ENCODE results near the gene CLNS1A.
"Not testable (repeated sequence)": the region's sequence is repeated elsewhere in the genome, so short reads cannot be mapped to it uniquely, and the experiment has no call there.

The CLNS1A gene

DNA sequence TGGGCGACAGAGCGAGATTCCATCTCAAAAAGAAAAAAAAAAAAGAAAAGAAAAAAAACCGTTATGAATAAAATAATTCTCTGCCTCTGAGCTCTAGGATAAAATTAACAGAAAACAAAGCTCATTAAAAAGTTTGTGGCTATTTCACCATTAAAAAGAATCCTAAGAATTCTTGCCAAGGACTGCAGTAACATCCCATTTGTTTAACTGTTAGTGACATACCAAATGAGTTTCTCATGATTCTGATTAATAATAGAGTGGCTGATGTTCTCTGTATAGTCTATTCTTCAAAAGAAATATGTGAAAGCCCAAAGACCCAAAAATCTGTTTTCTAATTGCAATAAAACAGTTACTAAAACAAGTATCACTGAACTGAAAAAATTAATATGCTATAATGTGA is 19.7 kb downstream of the CLNS1A start:
- no peak for DNase-seq

DNA sequence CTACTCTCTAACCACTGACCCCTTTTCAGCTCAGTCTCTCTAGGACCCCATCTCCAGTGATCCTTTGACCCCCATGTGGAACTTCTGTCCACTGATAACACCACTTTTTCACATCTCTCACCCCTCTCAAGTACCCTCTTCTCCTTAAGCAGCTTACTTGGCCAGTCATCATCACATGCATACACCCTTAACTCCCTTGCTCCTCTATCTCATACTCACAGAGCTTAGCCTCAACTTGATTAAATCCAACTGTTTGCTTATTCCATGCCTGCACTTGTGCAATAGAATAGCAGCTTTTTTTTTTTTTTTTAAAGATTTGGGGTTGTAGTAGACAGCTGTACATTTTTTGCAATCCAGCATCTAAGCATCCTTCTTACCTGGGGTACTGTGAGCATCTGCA is 25.7 kb downstream of the CLNS1A start:
- DNase-seq, result no peak

DNA sequence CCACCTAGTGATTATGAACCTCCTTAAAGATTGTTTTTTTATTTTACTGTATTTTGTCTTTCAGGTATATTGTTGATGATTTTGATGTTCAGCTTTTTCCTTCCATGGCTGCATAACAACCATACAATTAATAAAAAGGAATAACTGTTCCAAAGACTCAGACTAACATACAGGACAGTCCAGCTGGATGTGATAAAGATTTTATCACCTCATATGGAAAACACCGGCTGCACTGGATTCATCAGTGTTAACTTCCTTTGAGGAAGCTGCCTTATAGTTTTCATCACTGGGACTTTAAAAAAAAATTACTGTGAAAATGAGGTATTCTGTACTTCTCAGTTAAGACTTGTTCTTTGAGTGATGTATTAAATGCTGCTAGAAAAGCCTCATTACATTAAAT is 28.4 kb downstream of the CLNS1A start:
- DNase-seq, result no peak

DNA sequence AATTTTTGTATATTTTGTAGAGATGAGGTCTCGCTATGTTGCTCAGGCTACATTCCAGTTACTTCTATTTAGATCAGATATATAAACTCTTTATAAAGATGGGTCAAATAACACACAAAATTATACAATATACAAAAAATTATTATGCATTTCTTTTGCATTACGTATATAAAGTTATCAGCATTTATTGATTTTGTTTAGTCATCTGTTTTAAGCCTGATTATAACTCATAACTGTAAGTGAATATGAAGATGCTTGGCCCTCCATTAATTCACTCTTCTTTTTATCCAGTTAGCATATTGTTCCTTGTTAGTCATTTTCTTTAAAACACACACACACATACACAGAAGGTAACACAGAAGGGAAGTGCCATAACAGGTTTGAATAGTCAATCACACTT is 33.3 kb downstream of the CLNS1A start:
- DNase-seq, result no peak

DNA sequence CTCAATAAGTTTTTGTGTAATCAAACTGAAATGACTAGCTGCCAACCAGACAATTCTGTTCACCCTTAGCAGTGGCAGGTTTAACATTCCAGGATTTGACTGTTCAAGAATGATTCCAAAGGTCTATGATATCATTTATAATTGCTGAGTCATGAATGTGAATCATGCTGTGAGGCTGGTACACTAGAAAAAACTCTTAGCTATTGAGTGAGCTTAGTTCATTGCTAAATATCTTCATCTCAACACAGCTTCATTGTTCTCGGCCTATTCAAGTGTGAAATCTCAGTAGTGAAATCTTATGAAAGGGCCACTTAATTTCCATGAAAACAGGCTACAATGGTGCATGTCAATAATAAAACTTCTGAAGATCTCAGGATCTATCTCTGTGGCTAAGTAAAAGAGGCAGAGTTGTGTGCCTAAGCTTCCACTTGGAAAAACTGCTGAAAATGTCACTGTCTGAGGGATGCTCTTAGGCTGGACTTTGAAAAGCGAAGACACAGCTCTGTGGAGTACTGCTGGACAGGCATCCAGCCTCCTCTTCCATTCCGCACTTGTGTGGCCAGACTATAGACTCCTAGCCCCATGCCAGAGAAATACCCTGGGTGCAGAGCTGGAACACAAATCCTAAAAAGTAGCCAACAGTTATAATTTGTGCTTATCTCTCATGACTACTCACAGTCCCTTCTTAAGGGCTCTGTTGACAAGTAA is 35.1 kb downstream of the CLNS1A start:
- no peak for DNase-seq

DNA sequence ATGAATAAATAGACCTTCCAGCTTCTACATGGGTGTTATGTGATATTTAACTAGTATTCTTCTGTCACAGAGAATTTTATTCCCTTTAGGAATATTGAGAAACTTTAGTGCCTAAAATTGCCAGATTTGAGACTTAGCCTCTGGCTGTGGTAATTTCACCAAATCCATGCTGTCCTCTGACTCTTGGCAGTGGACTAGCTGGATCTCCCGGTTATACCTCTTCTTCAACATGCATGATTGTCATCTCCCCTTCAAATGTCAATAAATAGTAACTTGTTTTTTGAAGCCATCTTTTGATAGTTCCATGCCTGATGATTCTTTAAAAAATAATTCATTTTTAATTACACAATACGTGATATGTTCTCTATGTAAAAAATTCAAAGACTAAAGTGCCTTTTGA is 39.4 kb downstream of the CLNS1A start:
- no peak for DNase-seq

DNA sequence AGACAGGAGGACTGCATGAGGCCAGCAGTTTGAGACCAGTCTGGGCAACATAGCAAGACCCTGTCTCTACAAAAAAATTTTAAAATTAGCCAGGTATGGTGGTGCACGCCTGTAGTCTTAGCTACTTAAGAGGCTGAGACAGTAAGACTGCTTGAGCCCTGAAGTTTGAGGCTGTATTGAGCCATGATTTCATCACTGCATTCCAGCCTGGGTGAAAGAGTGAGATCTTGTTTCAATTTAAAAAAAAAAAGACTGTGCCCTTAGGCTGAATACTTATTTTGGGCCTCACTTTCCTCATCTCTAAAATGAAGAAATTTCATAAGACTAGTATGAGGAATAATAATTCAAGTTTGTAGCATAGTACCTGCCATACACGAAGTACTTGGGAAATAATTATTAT is 41.0 kb downstream of the CLNS1A start:
- no peak for DNase-seq

DNA sequence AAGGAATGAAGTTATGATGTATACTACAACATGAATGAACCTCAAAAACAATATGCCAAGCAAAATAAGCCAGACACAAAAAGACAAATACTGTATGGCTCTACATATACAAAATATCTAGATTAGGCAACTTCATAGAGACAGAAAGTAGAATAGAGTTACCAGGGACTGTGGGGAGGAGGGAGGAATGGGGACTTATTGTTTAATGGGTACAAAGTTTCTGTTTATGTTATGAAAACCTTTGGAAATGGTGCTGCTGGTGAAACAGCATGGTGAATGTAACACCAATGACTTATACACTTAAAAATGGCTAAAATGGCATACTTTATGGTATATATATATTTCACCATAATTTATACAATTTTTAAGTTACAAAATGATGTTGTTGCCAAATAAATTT is 43.7 kb downstream of the CLNS1A start:
- no peak for DNase-seq

DNA sequence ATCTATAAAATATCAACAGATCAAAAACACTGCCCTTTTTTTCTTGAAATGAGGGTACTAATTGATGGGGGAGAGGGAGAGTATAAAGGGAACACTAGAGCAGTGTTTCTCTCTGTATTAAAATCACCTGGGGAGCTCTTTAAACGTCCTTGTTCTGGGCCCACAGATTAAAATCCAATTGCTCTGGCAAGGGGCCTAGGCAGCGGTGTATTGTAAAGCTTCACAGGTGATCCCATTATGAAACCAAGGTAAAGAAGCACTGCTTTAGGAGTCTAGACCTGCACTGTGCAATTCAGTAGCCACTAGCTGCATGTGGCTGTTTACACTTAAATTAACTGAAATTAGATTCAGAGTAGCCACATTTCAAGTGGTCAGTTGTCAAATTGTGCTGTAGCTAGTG is 44.9 kb downstream of the CLNS1A start:
- DNase-seq, result no peak

DNA sequence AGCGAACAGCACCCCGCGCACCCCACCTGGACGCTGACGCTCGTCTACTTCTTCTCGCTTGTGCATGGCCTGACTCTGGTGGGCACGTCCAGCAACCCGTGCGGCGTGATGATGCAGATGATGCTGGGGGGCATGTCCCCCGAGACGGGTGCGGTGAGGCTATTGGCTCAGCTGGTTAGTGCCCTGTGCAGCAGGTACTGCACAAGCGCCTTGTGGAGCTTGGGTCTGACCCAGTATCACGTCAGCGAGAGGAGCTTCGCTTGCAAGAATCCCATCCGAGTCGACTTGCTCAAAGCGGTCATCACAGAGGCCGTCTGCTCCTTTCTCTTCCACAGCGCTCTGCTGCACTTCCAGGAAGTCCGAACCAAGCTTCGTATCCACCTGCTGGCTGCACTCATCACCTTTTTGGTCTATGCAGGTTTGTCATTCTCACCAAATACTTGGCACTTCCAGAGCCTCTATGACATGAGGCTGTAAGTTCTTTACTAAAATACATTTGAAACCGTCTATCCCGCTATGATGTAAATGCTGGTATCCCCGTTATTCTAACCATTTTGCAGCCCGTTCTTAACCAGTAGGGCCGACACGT is 47.3 kb downstream of the CLNS1A start:
- DNase-seq, result no peak

DNA sequence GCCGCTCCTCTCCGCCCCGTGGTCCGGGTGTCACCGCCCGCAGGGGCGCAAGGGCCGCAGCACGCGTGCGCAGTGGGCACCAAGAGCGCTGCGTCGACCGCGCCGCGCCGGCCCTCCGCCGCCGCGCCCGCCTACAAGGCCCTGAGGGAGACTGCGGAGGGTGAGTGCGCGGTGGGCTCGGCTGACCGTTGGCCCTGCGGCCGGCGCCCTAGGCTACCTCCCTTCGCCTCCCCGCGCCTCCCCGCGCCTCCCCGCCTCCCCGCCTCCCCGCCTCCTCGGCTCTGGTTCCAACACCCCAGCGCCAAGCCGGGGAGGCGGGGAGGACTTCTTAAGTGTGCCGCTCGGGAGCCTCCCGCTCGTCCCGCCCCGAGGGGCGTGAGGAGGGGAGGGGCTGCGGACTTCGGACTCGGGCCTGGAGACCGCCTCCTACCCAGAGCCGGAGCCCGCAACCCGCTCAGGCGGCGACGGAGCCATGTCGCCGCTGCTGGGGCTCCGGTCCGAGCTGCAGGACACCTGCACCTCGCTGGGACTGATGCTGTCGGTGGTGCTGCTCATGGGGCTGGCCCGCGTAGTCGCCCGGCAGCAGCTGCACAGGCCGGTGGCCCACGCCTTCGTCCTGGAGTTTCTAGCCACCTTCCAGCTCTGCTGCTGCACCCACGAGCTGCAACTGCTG is 47.9 kb downstream of the CLNS1A start, which contains the start of gene AQP11:
AQP11 (plus strand) TSS at position 433 of the 673 bp plus-strand sequence; CDS start at position 473, 40 bp downstream.
- peak; percentile 54 for DNase-seq

DNA sequence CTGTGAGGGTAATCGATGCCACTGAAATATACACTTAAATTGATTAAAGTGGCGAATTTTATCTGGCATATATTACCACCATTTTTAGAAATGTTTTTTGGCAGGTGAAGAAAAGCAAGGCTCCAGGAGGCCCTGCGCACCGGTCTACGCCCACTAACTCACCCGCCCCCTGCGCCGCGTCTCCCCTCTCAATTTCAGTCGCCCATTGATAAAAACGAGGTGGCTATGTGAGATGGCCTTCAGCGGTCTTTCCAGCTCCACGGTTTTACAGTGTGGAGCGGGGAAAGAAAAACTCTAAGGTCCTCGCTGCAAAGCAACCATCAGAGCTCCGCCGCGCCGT is 48.4 kb downstream of the CLNS1A start:
- DNase-seq, result no peak

DNA sequence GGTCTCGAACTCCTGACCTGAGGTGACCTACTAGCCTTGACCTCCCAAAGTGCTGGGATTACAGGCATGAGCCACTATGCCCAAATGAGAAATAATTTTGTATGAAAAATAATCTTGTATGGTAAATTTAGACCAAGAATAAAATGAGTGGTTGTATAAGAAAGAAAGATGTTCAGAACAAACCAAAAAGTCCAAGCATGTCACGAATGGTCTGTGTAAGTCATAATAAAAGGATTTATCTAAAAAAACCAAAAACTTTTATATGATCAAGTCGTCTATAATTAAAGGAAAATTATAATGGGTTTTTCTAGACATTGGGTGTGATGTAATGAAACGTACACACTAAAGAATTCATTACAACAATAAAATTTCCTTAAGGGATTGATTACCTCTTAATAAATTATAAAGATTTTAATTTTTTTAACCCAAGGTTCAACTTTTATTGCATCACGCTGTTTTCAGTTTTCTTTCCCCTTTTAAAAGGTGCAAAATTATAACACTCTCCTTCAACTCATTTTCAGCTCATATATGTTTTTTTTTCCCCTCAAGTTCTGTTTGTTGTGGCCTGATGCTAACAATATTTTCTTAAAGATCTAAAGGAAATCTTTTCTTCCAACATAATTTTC is 56.8 kb downstream of the CLNS1A start:
- DNase-seq, result no peak

DNA sequence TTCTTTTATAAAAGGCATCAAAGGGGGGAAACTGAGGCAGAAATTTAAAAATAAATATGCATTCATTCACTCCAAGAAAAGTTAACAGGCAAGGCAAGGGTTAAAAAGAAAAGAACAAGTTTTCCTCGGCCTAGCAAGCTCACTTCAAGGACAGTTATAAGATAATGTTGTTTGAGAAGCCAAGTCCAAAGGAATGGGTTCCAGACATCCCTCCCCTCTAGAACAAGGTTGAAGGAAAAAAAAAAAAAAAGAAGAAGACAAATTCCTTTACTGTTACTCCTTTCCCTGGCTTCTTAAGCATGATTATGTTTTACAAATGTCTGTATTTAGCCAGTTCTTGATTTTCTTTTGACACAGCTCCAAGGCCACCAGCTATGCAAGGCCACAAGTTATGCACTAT is 62.2 kb downstream of the CLNS1A start:
- DNase-seq, result not testable (repeated sequence)

DNA sequence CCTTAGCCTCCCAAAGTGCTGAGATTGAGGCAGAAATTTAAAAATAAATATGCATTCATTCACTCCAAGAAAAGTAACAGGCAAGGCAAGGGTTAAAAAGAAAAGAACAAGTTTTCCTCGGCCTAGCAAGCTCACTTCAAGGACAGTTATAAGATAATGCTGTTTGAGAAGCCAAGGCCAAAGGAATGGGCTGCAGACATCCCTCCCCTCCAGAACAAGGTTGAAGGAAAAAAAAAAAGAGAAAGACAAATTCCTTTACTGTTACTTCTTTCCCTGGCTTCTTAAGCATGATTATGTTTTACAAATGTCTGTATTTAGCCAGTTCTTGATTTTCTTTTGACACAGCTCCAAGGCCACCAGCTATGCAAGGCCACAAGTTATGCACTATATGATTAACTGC is 66.7 kb downstream of the CLNS1A start:
- not testable (repeated sequence) for DNase-seq

DNA sequence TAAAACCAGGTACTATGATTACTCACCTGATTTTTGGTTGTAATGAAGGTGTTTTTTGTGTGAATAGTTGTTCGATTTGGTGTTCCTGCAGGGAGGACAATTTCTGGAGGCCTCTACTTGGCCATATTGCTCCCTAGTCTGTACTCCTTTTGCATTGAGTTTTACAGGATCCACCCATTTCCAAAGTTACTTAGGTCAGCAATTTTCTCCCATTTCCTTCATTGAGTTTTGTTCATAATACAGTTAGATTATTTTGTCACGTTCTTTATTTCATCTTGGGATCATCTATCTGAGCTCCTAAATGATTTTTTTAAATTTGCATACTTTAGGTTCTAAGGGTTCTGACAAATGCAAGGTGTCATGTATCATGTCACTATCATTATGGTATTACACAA is 67.9 kb downstream of the CLNS1A start:
- DNase-seq, result no peak

DNA sequence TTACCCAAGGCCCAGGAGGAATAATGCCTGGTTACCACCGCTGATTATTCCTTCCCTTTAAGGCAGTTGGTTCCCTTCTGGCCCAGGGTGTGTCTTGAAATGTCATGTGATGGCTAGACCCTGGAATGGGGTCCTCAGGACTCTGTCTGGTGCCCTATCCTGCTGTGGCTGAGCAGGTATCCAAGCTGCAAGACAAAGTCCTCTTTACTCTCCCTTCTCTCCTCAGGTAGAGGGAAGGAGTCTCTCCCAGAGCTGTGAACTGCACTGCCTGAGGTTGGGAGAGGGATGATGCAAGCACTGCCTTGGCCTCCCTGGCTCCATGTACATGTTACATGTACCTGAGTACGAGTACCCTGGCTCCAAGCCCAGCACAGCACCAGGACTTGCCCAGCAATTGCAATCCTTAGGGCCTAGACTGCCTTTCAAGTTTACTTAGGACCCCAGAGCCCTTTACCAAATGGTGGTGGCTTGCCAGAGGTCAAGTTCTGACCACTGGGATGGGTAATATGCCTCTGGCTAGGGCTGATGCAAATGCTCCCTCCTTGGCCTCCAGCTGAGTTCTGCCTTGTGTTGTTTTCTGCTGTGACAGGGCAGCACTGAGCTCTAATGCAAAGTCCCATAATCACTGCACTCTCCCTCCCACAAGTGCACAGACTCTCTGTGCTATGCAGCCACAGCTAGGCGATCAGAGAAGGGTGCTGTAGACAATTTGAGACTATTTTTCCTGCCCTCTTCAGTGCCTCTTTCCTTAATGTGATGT is 68.5 kb downstream of the CLNS1A start:
- no peak for DNase-seq

DNA sequence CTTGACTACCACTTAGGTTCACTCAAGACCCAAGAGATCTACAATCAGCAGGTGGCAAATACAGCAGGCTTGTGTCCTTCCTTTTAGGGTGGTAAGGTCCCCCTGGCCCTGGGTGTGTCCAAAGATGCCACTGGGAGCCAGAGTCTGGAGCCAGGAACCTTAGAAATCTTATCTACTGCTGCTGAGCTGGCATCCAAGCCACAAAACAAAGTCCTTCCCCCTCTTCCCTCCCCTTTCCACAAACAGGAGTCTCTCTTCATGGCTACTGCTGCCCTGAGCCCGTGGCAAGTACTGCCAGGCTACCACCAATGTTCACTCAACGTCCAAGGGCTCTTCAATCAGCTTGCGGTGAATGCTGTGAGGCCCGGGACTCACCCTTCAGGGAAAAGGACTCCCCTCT is 69.3 kb downstream of the CLNS1A start:
- no peak for DNase-seq
